GM23338 (cell line): ENCODE results near the gene XRCC4.

ENCODE experiments used
- CREB1 ChIP-seq: fragments of 250-450 bp; sonication (Bioruptor Pico); IDR thresholded peaks from 2 replicates; pipeline ENCODE4 v1.5.0; 2020; ENCODE audit warnings: low read depth, mild to moderate bottlenecking, moderate library complexity
- EZH2 ChIP-seq: fragments of 200-600 bp; sonication (generic); IDR thresholded peaks from one replicate; pipeline ENCODE4 v1.8.0; 2017; ENCODE audit warnings: antibody characterized with exemption, mild to moderate bottlenecking, low read depth; ENCODE audit not compliant: unreplicated experiment
- EZH2phosphoT487 ChIP-seq: fragments of 200-600 bp; sonication (generic); IDR thresholded peaks from one replicate; pipeline ENCODE4 v1.8.1; 2018; ENCODE audit warnings: antibody characterized with exemption; ENCODE audit not compliant: unreplicated experiment
- TF ChIP-seq, protein P1 (sequence below), 2 experiments: fragments of 200-600 bp in 1 of 2; sonication (generic) in 1 of 2; conservative IDR thresholded peaks; 2 replicates each; pipeline versions ENCODE4 v1.5.1 to v1.6.1; 2016 to 2017; ENCODE audit warnings: antibody characterized with exemption in 2 of 2, low read depth in 2 of 2, mild to moderate bottlenecking in 2 of 2, moderate library complexity in 1 of 2
- TF ChIP-seq, protein P2 (sequence below): IDR thresholded peaks from one replicate; pipeline ENCODE4 v1.6.1; 2018; ENCODE audit warnings: antibody characterized with exemption; ENCODE audit not compliant: unreplicated experiment
- TF ChIP-seq, protein P3 (sequence below): fragments of 250-450 bp; sonication (Bioruptor Pico); IDR thresholded peaks from 2 replicates; pipeline ENCODE4 v1.5.0; 2020; ENCODE audit warnings: mild to moderate bottlenecking, moderate library complexity

DNA sequence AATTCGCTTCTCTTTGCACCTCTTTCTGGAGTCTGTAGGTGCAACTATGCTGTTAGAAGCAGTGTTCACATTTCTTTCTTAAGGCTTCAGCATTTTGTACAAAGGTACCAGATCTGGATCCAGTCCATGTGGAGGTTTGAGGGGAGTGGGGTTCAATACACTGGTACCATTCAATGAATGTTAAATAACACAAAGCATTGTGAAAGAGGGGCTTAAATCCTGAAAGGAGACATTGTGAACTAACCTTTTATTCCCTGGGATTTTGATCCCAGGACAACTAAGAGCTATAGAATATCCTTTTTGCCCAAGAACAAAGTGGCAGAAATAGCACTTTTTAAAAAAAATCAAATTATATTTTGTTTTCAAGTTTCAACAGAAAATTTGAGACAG lies 286.5 kb downstream of the XRCC4 start:
- TF ChIP-seq, protein P1, sequence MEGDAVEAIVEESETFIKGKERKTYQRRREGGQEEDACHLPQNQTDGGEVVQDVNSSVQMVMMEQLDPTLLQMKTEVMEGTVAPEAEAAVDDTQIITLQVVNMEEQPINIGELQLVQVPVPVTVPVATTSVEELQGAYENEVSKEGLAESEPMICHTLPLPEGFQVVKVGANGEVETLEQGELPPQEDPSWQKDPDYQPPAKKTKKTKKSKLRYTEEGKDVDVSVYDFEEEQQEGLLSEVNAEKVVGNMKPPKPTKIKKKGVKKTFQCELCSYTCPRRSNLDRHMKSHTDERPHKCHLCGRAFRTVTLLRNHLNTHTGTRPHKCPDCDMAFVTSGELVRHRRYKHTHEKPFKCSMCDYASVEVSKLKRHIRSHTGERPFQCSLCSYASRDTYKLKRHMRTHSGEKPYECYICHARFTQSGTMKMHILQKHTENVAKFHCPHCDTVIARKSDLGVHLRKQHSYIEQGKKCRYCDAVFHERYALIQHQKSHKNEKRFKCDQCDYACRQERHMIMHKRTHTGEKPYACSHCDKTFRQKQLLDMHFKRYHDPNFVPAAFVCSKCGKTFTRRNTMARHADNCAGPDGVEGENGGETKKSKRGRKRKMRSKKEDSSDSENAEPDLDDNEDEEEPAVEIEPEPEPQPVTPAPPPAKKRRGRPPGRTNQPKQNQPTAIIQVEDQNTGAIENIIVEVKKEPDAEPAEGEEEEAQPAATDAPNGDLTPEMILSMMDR (conservative IDR thresholded peaks at IDR 0.05; ENCODE audit: low read depth in 2 of 2): no peak
- TF ChIP-seq EZH2: no peak
- TF ChIP-seq, protein P2, sequence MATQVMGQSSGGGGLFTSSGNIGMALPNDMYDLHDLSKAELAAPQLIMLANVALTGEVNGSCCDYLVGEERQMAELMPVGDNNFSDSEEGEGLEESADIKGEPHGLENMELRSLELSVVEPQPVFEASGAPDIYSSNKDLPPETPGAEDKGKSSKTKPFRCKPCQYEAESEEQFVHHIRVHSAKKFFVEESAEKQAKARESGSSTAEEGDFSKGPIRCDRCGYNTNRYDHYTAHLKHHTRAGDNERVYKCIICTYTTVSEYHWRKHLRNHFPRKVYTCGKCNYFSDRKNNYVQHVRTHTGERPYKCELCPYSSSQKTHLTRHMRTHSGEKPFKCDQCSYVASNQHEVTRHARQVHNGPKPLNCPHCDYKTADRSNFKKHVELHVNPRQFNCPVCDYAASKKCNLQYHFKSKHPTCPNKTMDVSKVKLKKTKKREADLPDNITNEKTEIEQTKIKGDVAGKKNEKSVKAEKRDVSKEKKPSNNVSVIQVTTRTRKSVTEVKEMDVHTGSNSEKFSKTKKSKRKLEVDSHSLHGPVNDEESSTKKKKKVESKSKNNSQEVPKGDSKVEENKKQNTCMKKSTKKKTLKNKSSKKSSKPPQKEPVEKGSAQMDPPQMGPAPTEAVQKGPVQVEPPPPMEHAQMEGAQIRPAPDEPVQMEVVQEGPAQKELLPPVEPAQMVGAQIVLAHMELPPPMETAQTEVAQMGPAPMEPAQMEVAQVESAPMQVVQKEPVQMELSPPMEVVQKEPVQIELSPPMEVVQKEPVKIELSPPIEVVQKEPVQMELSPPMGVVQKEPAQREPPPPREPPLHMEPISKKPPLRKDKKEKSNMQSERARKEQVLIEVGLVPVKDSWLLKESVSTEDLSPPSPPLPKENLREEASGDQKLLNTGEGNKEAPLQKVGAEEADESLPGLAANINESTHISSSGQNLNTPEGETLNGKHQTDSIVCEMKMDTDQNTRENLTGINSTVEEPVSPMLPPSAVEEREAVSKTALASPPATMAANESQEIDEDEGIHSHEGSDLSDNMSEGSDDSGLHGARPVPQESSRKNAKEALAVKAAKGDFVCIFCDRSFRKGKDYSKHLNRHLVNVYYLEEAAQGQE: no peak
- TF ChIP-seq CREB1 (CRISPR knock-in tag): no peak
- TF ChIP-seq EZH2phosphoT487: no peak
- TF ChIP-seq, protein P3, sequence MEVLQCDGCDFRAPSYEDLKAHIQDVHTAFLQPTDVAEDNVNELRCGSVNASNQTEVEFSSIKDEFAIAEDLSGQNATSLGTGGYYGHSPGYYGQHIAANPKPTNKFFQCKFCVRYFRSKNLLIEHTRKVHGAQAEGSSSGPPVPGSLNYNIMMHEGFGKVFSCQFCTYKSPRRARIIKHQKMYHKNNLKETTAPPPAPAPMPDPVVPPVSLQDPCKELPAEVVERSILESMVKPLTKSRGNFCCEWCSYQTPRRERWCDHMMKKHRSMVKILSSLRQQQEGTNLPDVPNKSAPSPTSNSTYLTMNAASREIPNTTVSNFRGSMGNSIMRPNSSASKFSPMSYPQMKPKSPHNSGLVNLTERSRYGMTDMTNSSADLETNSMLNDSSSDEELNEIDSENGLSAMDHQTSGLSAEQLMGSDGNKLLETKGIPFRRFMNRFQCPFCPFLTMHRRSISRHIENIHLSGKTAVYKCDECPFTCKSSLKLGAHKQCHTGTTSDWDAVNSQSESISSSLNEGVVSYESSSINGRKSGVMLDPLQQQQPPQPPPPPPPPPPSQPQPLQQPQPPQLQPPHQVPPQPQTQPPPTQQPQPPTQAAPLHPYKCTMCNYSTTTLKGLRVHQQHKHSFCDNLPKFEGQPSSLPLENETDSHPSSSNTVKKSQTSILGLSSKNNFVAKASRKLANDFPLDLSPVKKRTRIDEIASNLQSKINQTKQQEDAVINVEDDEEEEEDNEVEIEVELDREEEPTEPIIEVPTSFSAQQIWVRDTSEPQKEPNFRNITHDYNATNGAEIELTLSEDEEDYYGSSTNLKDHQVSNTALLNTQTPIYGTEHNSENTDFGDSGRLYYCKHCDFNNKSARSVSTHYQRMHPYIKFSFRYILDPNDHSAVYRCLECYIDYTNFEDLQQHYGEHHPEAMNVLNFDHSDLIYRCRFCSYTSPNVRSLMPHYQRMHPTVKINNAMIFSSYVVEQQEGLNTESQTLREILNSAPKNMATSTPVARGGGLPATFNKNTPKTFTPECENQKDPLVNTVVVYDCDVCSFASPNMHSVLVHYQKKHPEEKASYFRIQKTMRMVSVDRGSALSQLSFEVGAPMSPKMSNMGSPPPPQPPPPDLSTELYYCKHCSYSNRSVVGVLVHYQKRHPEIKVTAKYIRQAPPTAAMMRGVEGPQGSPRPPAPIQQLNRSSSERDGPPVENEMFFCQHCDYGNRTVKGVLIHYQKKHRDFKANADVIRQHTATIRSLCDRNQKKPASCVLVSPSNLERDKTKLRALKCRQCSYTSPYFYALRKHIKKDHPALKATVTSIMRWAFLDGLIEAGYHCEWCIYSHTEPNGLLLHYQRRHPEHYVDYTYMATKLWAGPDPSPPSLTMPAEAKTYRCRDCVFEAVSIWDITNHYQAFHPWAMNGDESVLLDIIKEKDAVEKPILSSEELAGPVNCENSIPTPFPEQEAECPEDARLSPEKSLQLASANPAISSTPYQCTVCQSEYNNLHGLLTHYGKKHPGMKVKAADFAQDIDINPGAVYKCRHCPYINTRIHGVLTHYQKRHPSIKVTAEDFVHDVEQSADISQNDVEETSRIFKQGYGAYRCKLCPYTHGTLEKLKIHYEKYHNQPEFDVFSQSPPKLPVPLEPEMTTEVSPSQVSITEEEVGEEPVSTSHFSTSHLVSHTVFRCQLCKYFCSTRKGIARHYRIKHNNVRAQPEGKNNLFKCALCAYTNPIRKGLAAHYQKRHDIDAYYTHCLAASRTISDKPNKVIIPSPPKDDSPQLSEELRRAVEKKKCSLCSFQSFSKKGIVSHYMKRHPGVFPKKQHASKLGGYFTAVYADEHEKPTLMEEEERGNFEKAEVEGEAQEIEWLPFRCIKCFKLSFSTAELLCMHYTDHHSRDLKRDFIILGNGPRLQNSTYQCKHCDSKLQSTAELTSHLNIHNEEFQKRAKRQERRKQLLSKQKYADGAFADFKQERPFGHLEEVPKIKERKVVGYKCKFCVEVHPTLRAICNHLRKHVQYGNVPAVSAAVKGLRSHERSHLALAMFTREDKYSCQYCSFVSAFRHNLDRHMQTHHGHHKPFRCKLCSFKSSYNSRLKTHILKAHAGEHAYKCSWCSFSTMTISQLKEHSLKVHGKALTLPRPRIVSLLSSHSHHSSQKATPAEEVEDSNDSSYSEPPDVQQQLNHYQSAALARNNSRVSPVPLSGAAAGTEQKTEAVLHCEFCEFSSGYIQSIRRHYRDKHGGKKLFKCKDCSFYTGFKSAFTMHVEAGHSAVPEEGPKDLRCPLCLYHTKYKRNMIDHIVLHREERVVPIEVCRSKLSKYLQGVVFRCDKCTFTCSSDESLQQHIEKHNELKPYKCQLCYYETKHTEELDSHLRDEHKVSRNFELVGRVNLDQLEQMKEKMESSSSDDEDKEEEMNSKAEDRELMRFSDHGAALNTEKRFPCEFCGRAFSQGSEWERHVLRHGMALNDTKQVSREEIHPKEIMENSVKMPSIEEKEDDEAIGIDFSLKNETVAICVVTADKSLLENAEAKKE (CRISPR knock-in tag): no peak
